ENCODE measurements around the gene MTHFSD. TPM values are rescaled to one million over a fixed set of nuclear protein-coding genes. Genes with fewer than 3 reads are reported as not detected.
A peak's percentile ranks its signal among the peaks of the same experiment; 100 is the strongest.

Gene MTHFSD
- total and polyA plus RNA-seq, 7 experiments from 2014 or later = 16.7 to 46.7 (median 28.1) TPM

DNA sequence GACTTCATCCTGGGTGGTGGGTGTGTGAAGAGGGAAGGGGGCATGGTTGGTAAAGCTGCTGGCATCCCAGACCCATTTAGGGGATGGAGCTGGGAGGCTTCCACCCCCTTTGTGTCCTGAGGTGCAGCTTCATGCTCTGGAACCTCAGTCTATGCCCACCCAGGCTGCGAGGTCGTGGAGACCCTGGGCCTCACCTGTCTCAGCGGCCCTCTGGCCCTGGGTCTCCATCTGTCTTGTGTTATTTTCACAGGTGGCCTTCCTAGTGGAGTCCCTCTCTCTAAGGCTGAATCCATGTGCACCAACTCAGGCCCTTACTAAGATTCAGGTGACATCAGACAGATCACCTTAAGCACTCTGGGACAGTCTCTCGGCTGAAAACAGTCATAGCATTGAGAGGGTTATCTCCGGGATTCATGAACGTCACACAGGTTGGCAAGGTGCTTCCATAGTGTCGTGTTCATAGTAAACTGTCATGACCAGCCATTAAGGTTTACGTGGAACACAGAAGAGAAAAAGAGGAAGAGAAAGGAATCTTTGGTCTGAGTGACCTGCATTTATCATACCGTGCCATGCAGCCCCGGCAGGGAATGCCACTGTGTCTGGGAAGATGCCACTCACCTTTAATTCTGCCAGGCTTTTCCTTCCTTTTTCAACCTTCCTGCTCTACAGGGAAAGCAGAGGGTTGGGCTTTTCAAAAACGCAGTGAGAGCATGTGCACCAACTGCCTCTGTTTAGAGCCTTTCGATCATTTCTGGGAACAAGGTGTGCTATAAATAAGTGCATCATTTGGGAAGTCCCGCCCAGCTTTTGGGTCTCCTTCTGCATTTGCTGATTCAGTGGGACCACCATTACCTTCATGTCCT, 18.8 kb upstream of the MTHFSD start:
- POLR2A ChIA-PET = no interaction called here
- Mint-ChIP-seq H3K27me3 (peaks cover 72 to 97% (median 77%) of the 10 kb centered on the region in 5 donors), H3K36me3 (no peaks in the 10 kb centered on the region), H3K4me3 (no peak overlapping the region), H3K27ac (no peak overlapping the region), H3K4me1 (peaks cover 0 to 22% (median 8%) of the 10 kb centered on the region in 7 donors), H3K9me3 (no peaks in the 10 kb centered on the region)
- H3K4me3 ChIP-seq (ENCODE audit: low read length) = no peak overlapping the region
- intact Hi-C loops (cut with micrococcal nuclease) = no loop called here
- H3K27ac ChIP-seq (ENCODE audit: low read depth, low read length) = no peak overlapping the region
- H3K9me3 ChIP-seq (ENCODE audit: control insufficient read depth in 2 of 3, low read length in 3 of 3) = no peaks in the 10 kb centered on the region
- H3K36me3 ChIP-seq (ENCODE audit: control insufficient read depth in 2 of 3, insufficient read depth in 3 of 3, low read length in 3 of 3) = no peaks in the 10 kb centered on the region
- no peaks in the 10 kb centered on the region for H3K4me1 ChIP-seq (ENCODE audit: control insufficient read depth in 2 of 2, insufficient read depth in 2 of 2, low read length in 2 of 2)
- DNase-seq (no peak), ATAC-seq (no peak)
- CTCF ChIA-PET = no interaction called here
- peaks cover 4 to 15% of the 10 kb centered on the region in 2 donors for H3K27me3 ChIP-seq (ENCODE audit: control insufficient read depth in 2 of 2, insufficient read depth in 2 of 2, low read length in 2 of 2)

DNA sequence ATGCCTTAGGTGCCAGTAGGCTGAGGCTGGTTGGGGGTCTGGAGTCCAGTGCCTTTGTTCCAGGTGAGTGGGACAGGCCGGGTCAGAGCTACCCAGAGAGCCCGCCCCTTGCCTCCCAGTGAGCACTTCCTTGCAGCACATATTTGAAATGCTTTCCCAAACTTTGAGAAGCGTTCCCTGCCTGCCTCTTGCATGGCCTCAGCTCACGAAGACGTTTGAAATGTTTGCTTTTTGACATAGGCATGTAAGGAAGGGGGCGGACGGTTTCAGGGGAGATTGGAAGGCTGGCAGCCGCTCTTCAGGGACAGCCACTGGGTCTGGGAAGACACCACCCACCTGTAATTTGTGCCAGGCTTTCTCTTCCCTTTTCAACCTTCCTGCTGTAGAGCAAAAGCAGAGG, 18.2 kb upstream of the MTHFSD start:
- Mint-ChIP-seq H3K4me3 (no peak overlapping the region), H3K9me3 (no peaks in the 10 kb centered on the region), H3K4me1 (peaks cover 0 to 22% (median 7%) of the 10 kb centered on the region in 7 donors), H3K36me3 (no peaks in the 10 kb centered on the region), H3K27ac (no peak overlapping the region), H3K27me3 (peaks cover 71 to 94% (median 77%) of the 10 kb centered on the region in 5 donors)
- Histone ChIP-seq H3K4me1 (ENCODE audit: control insufficient read depth in 2 of 2, insufficient read depth in 2 of 2, low read length in 2 of 2) (no peaks in the 10 kb centered on the region), H3K4me3 (ENCODE audit: low read length) (no peak overlapping the region), H3K36me3 (ENCODE audit: control insufficient read depth in 2 of 3, insufficient read depth in 3 of 3, low read length in 3 of 3) (no peaks in the 10 kb centered on the region), H3K9me3 (ENCODE audit: control insufficient read depth in 2 of 3, low read length in 3 of 3) (no peaks in the 10 kb centered on the region), H3K27ac (ENCODE audit: low read depth, low read length) (no peak overlapping the region), H3K27me3 (ENCODE audit: control insufficient read depth in 2 of 2, insufficient read depth in 2 of 2, low read length in 2 of 2) (peaks cover 4 to 15% of the 10 kb centered on the region in 2 donors)
- DNase-seq (no peak), ATAC-seq (no peak)
- intact Hi-C loops (cut with micrococcal nuclease) = no loop called here
- ChIA-PET POLR2A (no interaction called here), CTCF (no interaction called here)

- H3K36me3 Mint-ChIP-seq = no peaks in the 10 kb centered on the region
- intact Hi-C loops (cut with micrococcal nuclease) = no loop called here
- no peaks in the 10 kb centered on the region for H3K4me1 ChIP-seq (ENCODE audit: control insufficient read depth in 2 of 2, insufficient read depth in 2 of 2, low read length in 2 of 2)
- no peak overlapping the region for H3K4me3 ChIP-seq (ENCODE audit: low read length)
- H3K27me3 ChIP-seq (ENCODE audit: control insufficient read depth in 2 of 2, insufficient read depth in 2 of 2, low read length in 2 of 2) = peaks cover 4 to 15% of the 10 kb centered on the region in 2 donors
- no peak overlapping the region for H3K4me3 Mint-ChIP-seq
- ATAC-seq (no peak), DNase-seq (no peak)
- H3K27ac Mint-ChIP-seq = no peak overlapping the region
- peaks cover 0 to 18% (median 5%) of the 10 kb centered on the region in 7 donors for H3K4me1 Mint-ChIP-seq
- no peak overlapping the region for H3K27ac ChIP-seq (ENCODE audit: low read depth, low read length)
- ChIA-PET CTCF (no interaction called here), POLR2A (no interaction called here)
- H3K9me3 ChIP-seq (ENCODE audit: control insufficient read depth in 2 of 3, low read length in 3 of 3) = no peaks in the 10 kb centered on the region
- H3K9me3 Mint-ChIP-seq = no peaks in the 10 kb centered on the region
- H3K36me3 ChIP-seq (ENCODE audit: control insufficient read depth in 2 of 3, insufficient read depth in 3 of 3, low read length in 3 of 3) = no peaks in the 10 kb centered on the region
- H3K27me3 Mint-ChIP-seq = peaks cover 65 to 88% (median 71%) of the 10 kb centered on the region in 5 donors
Observed at GRCh38 chr16:86572606-86573005, 17.6 kb upstream of the MTHFSD start.

DNA sequence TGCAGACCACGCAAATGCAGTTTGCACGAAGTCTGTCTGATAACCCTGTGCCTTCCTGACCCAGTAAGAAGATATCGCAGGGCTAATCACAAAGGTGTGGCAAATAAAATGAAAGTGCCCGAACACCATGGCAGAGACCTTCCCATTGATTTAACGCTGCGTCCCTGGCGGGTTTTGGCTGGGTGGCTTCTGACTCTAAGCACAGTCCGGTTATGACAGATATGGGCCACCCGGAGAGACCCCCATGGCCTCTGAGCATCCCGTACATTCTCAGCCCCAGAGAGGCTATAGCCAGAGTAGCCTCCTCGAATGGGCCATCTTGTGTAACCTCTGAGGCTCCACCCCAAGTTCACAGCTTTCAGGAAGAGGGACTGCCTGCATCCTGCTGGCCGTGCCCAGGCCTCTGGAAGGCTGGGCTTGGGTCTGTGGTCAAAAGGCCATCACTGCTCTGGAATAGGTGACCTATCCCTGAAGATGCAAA, 17.0 kb upstream of the MTHFSD start:
- peaks cover 4 to 11% of the 10 kb centered on the region in 2 donors for H3K27me3 ChIP-seq (ENCODE audit: control insufficient read depth in 2 of 2, insufficient read depth in 2 of 2, low read length in 2 of 2)
- H3K4me1 ChIP-seq (ENCODE audit: control insufficient read depth in 2 of 2, insufficient read depth in 2 of 2, low read length in 2 of 2) = no peaks in the 10 kb centered on the region
- H3K36me3 Mint-ChIP-seq = no peaks in the 10 kb centered on the region
- H3K9me3 ChIP-seq (ENCODE audit: control insufficient read depth in 2 of 3, low read length in 3 of 3) = no peaks in the 10 kb centered on the region
- ChIA-PET CTCF (no interaction called here), POLR2A (no interaction called here)
- no peak overlapping the region for H3K27ac ChIP-seq (ENCODE audit: low read depth, low read length)
- peaks cover 0 to 21% (median 5%) of the 10 kb centered on the region in 7 donors for H3K4me1 Mint-ChIP-seq
- ATAC-seq (no peak), DNase-seq (no peak)
- no peaks in the 10 kb centered on the region for H3K36me3 ChIP-seq (ENCODE audit: control insufficient read depth in 2 of 3, insufficient read depth in 3 of 3, low read length in 3 of 3)
- no peak overlapping the region for H3K4me3 Mint-ChIP-seq
- H3K27me3 Mint-ChIP-seq = peaks cover 60 to 87% (median 69%) of the 10 kb centered on the region in 5 donors
- no peak overlapping the region for H3K4me3 ChIP-seq (ENCODE audit: low read length)
- intact Hi-C loops (cut with micrococcal nuclease) = no loop called here
- no peak overlapping the region for H3K27ac Mint-ChIP-seq
- H3K9me3 Mint-ChIP-seq = no peaks in the 10 kb centered on the region

- H3K9me3 ChIP-seq (ENCODE audit: control insufficient read depth in 2 of 3, low read length in 3 of 3) = no peaks in the 10 kb centered on the region
- peaks cover 0 to 10% of the 10 kb centered on the region in 2 donors for H3K27me3 ChIP-seq (ENCODE audit: control insufficient read depth in 2 of 2, insufficient read depth in 2 of 2, low read length in 2 of 2)
- ChIA-PET CTCF (no interaction called here), POLR2A (no interaction called here)
- no peak for DNase-seq
- no peak overlapping the region for H3K4me3 ChIP-seq (ENCODE audit: low read length)
- Mint-ChIP-seq H3K27ac (peak overlapping the region in 1 of 9 donors; percentile 47), H3K4me1 (peaks cover 0 to 18% (median 5%) of the 10 kb centered on the region in 7 donors), H3K9me3 (no peaks in the 10 kb centered on the region), H3K36me3 (no peaks in the 10 kb centered on the region), H3K27me3 (peaks cover 56 to 84% (median 66%) of the 10 kb centered on the region in 5 donors), H3K4me3 (no peak overlapping the region)
- no peak for ATAC-seq
- intact Hi-C loops (cut with micrococcal nuclease) = no loop called here
- H3K36me3 ChIP-seq (ENCODE audit: control insufficient read depth in 2 of 3, insufficient read depth in 3 of 3, low read length in 3 of 3) = no peaks in the 10 kb centered on the region
- H3K27ac ChIP-seq (ENCODE audit: low read depth, low read length) = no peak overlapping the region
- H3K4me1 ChIP-seq (ENCODE audit: control insufficient read depth in 2 of 2, insufficient read depth in 2 of 2, low read length in 2 of 2) = no peaks in the 10 kb centered on the region
Observed at GRCh38 chr16:86571530-86571915, 16.5 kb upstream of the MTHFSD start.

- H3K27ac Mint-ChIP-seq = peak overlapping the region in 1 of 9 donors; percentile 47
- intact Hi-C loops (cut with micrococcal nuclease) = no loop called here
Observed at GRCh38 chr16:86570558-86571529, 15.8 kb upstream of the MTHFSD start.

More at GRCh38 chr16:86570558-86571529, 15.8 kb upstream of the MTHFSD start:
- Histone ChIP-seq H3K27ac (ENCODE audit: low read depth, low read length) (no peak overlapping the region), H3K4me3 (ENCODE audit: low read length) (no peak overlapping the region), H3K36me3 (ENCODE audit: control insufficient read depth in 2 of 3, insufficient read depth in 3 of 3, low read length in 3 of 3) (no peaks in the 10 kb centered on the region), H3K4me1 (ENCODE audit: control insufficient read depth in 2 of 2, insufficient read depth in 2 of 2, low read length in 2 of 2) (peaks cover 0 to under 1% of the 10 kb centered on the region in 2 donors), H3K27me3 (ENCODE audit: control insufficient read depth in 2 of 2, insufficient read depth in 2 of 2, low read length in 2 of 2) (peaks cover 0 to 7% of the 10 kb centered on the region in 2 donors), H3K9me3 (ENCODE audit: control insufficient read depth in 2 of 3, low read length in 3 of 3) (no peaks in the 10 kb centered on the region)
- Mint-ChIP-seq H3K27me3 (peaks cover 55 to 77% (median 64%) of the 10 kb centered on the region in 5 donors), H3K4me1 (peaks cover 0 to 17% (median 0%) of the 10 kb centered on the region in 7 donors), H3K36me3 (no peaks in the 10 kb centered on the region), H3K4me3 (no peak overlapping the region), H3K9me3 (no peaks in the 10 kb centered on the region)
- CTCF ChIA-PET = no interaction called here
- ATAC-seq (no peak), DNase-seq (no peak)
- POLR2A ChIA-PET = no interaction called here

Data from naive thymus-derived CD4-positive, alpha-beta T cell (primary cell).